Mesenchymal stem cell (in vitro differentiated cells and primary cell): Measurements from ENCODE around the gene TM4SF4.

Source experiments
- DNase-seq: peaks from one replicate; pipeline ENCODE4 v3.0.0-alpha.2; 2013
- H2AFZ ChIP-seq: one replicate; pipeline ENCODE4 v1.6.1; 2013; ENCODE audit warnings: low read depth, mild to moderate bottlenecking, control low read depth, inconsistent platforms, low read length, moderate library complexity
- H2AK5ac ChIP-seq: 2 replicates; pipeline ENCODE4 v1.6.1; 2013; ENCODE audit warnings: low read length, moderate library complexity, mild to moderate bottlenecking, inconsistent platforms; ENCODE audit not compliant: severe bottlenecking
- H2BK120ac ChIP-seq: one replicate; pipeline ENCODE4 v1.6.1; 2013; ENCODE audit warnings: low read depth, mild to moderate bottlenecking, inconsistent platforms, low read length, moderate library complexity
- H2BK12ac ChIP-seq, 2 experiments: one replicate each; pipeline ENCODE4 v1.6.1; 2013; ENCODE audit warnings: inconsistent platforms in 2 of 2, low read length in 2 of 2, mild to moderate bottlenecking in 2 of 2, moderate library complexity in 2 of 2, control low read depth in 1 of 2
- H2BK15ac ChIP-seq: one replicate; pipeline ENCODE4 v1.6.1; 2013; ENCODE audit warnings: mild to moderate bottlenecking, low read depth, inconsistent platforms; ENCODE audit not compliant: poor library complexity, severe bottlenecking
- H2BK5ac ChIP-seq: 2 replicates; pipeline ENCODE4 v1.6.1; 2013; ENCODE audit warnings: low read depth, mild to moderate bottlenecking, low read length, control low read depth, inconsistent platforms; ENCODE audit not compliant: poor library complexity, severe bottlenecking
- H3K14ac ChIP-seq, 2 experiments: one replicate each; pipeline ENCODE4 v1.6.1; 2013; ENCODE audit warnings: inconsistent platforms in 2 of 2, low read length in 2 of 2, control low read depth in 1 of 2, mild to moderate bottlenecking in 1 of 2, moderate library complexity in 1 of 2
- H3K18ac ChIP-seq, 2 experiments: one replicate each; pipeline ENCODE4 v1.6.1; 2013; ENCODE audit warnings: inconsistent platforms in 2 of 2, low read length in 2 of 2, control low read depth in 1 of 2, low read depth in 1 of 2, mild to moderate bottlenecking in 1 of 2
- H3K23ac ChIP-seq, 2 experiments: one replicate each; pipeline ENCODE4 v1.6.1; 2013; ENCODE audit warnings: inconsistent platforms in 2 of 2, low read length in 2 of 2, mild to moderate bottlenecking in 2 of 2, moderate library complexity in 2 of 2, control low read depth in 1 of 2
- H3K27ac ChIP-seq: 2 replicates; pipeline ENCODE4 v1.5.1; 2013; ENCODE audit warnings: mild to moderate bottlenecking, moderate library complexity, low read length, control low read depth, inconsistent platforms; ENCODE audit not compliant: poor library complexity, severe bottlenecking
- H3K27me3 ChIP-seq, 2 experiments: 2 replicates each; pipeline versions ENCODE4 v1.6.1 to v1.7.0; 2013; ENCODE audit warnings: low read length in 2 of 2, mild to moderate bottlenecking in 2 of 2, moderate library complexity in 2 of 2, control low read depth in 1 of 2, inconsistent platforms in 1 of 2; ENCODE audit not compliant: control insufficient read depth in 1 of 2, insufficient read depth in 1 of 2
- H3K36me3 ChIP-seq, 2 experiments: 2 replicates each; pipeline versions ENCODE4 v1.6.1 to v1.7.0; 2013; ENCODE audit warnings: low read length in 2 of 2, control low read depth in 1 of 2, inconsistent platforms in 1 of 2, low read depth in 1 of 2, mild to moderate bottlenecking in 1 of 2; ENCODE audit not compliant: insufficient read depth in 2 of 2, control insufficient read depth in 1 of 2
- H3K4ac ChIP-seq, 2 experiments: one replicate each; pipeline ENCODE4 v1.6.1; 2013; ENCODE audit warnings: inconsistent platforms in 2 of 2, low read length in 2 of 2, mild to moderate bottlenecking in 2 of 2, moderate library complexity in 2 of 2, control low read depth in 1 of 2, low read depth in 1 of 2
- H3K4me1 ChIP-seq: 2 replicates; pipeline ENCODE4 v1.6.1; 2013; ENCODE audit warnings: low read depth, low read length, control low read depth; ENCODE audit not compliant: control insufficient read depth, insufficient read depth
- H3K4me2 ChIP-seq: 2 replicates; pipeline ENCODE4 v1.6.1; 2013; ENCODE audit warnings: low read length, mild to moderate bottlenecking, inconsistent platforms; ENCODE audit not compliant: poor library complexity, severe bottlenecking
- H3K4me3 ChIP-seq, 2 experiments: 2 replicates each; pipeline versions ENCODE4 v1.5.1 to v1.7.0; 2013; ENCODE audit warnings: low read length in 2 of 2, mild to moderate bottlenecking in 2 of 2, control low read depth in 1 of 2, low read depth in 1 of 2; ENCODE audit not compliant: insufficient read depth in 1 of 2
- H3K79me1 ChIP-seq: replicated peaks from 2 replicates; pipeline ENCODE4 v1.6.1; 2013; ENCODE audit warnings: mild to moderate bottlenecking, control low read depth, low read length, inconsistent platforms; ENCODE audit not compliant: poor library complexity, severe bottlenecking
- H3K9ac ChIP-seq: 2 replicates; pipeline ENCODE4 v1.7.0; 2013; ENCODE audit warnings: mild to moderate bottlenecking, low read length, moderate library complexity
- H3K9me3 ChIP-seq: 2 replicates; pipeline ENCODE4 v1.7.0; 2013; ENCODE audit warnings: mild to moderate bottlenecking, low read length; ENCODE audit not compliant: control insufficient read depth
- H4K8ac ChIP-seq: one replicate; pipeline ENCODE4 v1.6.1; 2013; ENCODE audit warnings: inconsistent platforms, mild to moderate bottlenecking, low read length, moderate library complexity
- H4K91ac ChIP-seq: one replicate; pipeline ENCODE4 v1.6.1; 2013; ENCODE audit warnings: mild to moderate bottlenecking, low read length, inconsistent platforms
- WGBS: methylation state at CpG from one replicate; pipeline ENCODE4 v1.1.7; 2013; ENCODE audit warnings: mixed read lengths; 5-methylcytosine and 5-hydroxymethylcytosine counted together

TM4SF4 gene

DNA sequence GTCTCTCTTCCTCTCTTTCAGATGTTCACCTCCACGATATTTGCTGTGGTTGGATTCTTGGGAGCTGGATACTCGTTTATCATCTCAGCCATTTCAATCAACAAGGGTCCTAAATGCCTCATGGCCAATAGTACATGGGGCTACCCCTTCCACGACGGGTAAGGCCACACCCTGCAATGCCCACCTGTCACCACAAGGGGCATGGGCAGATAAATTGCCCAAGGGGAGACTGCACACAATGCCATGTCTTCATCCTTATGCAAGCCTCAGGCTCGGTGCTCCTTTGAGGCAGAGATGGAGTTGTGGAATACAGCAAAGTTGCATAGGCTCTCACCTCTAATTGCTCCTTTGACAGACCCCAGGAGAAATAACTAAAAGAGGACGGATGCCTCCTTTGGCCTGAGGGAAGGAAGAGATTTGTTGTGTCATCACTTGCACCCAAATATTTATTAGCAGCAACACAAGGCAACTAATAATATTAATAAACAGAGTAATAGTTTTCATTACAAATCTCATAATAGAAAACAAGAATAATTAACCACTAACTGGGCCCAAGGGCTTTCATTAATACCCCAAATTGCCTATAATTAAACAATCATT, 13.2 kb downstream of the TM4SF4 start:
- H2BK15ac ChIP-seq, result no peak overlapping the region
- WGBS, result 61% methylated on average over 4 of the region's 6 CpGs

DNA sequence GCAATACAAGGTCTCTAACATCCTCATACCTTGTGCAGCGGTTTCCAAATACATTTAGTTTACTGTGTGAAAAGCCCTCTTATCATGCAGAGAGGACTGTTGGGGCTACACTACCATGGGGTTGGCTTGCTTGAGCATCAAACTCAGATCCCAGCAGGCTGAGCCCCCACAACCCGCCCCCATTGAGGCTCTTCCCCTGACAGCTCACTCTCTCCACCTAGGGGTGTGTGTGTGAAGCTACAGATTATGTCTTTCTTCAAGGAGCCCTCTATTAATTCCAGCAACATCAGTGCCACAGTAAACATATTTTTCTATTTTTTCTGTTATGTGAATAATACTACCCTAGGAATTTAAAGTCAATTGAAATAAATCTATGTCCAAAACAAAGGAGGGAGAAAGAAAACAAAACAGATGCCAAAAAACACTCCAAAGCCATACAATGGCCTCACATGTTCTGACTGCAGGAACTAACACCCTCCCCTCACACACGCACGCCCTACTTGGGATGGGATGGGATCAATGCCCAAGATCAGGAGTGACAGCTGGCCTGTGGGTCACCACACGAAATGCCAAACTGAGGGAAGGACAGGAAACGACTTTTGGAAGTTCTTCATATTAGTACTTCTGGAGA, 14.7 kb downstream of the TM4SF4 start:
- H4K91ac ChIP-seq, result peak overlapping the region; percentile 11
- DNase-seq, result no peak
- no peak overlapping the region for H2BK12ac ChIP-seq
- no peaks in the 10 kb centered on the region for H3K9me3 ChIP-seq
- H2BK15ac ChIP-seq, result no peak overlapping the region
- H3K4me3 ChIP-seq, result no peak overlapping the region
- H3K4ac ChIP-seq, result no peak overlapping the region
- no peak overlapping the region for H4K8ac ChIP-seq
- no peak overlapping the region for H3K18ac ChIP-seq
- no peaks in the 10 kb centered on the region for H3K36me3 ChIP-seq
- H2BK120ac ChIP-seq, result no peak overlapping the region
- H3K27ac ChIP-seq, result no peak overlapping the region
- H2BK5ac ChIP-seq, result no peak overlapping the region
- H2AFZ ChIP-seq, result no peak overlapping the region
- no peak overlapping the region for H3K4me2 ChIP-seq
- no peaks in the 10 kb centered on the region for H3K27me3 ChIP-seq
- WGBS, result 61% methylated on average over 4 of the region's 6 CpGs
- H3K79me1 ChIP-seq, result peaks cover 1% of the 10 kb centered on the region
- H3K23ac ChIP-seq, result peak overlapping the region in 1 of 2 experiments; percentile 77
- no peak overlapping the region for H3K14ac ChIP-seq
- H2AK5ac ChIP-seq, result no peak overlapping the region
- H3K4me1 ChIP-seq, result peaks cover 1% of the 10 kb centered on the region
- no peak overlapping the region for H3K9ac ChIP-seq

More for the DNA sequence above, 13.2 kb downstream of the TM4SF4 start:
- Histone ChIP-seq H2BK5ac (no peak overlapping the region), H3K27me3 (no peaks in the 10 kb centered on the region), H2AFZ (no peak overlapping the region), H3K4ac (no peak overlapping the region), H3K9me3 (no peaks in the 10 kb centered on the region), H3K23ac (no peak overlapping the region), H3K27ac (no peak overlapping the region), H3K4me1 (no peaks in the 10 kb centered on the region), H3K9ac (no peak overlapping the region), H3K18ac (no peak overlapping the region), H4K91ac (no peak overlapping the region), H3K36me3 (no peaks in the 10 kb centered on the region), H3K14ac (no peak overlapping the region), H3K4me3 (no peak overlapping the region), H3K79me1 (no peaks in the 10 kb centered on the region), H4K8ac (no peak overlapping the region), H2BK12ac (no peak overlapping the region), H2AK5ac (no peak overlapping the region), H3K4me2 (no peak overlapping the region), H2BK120ac (no peak overlapping the region)
- no peak for DNase-seq

DNA sequence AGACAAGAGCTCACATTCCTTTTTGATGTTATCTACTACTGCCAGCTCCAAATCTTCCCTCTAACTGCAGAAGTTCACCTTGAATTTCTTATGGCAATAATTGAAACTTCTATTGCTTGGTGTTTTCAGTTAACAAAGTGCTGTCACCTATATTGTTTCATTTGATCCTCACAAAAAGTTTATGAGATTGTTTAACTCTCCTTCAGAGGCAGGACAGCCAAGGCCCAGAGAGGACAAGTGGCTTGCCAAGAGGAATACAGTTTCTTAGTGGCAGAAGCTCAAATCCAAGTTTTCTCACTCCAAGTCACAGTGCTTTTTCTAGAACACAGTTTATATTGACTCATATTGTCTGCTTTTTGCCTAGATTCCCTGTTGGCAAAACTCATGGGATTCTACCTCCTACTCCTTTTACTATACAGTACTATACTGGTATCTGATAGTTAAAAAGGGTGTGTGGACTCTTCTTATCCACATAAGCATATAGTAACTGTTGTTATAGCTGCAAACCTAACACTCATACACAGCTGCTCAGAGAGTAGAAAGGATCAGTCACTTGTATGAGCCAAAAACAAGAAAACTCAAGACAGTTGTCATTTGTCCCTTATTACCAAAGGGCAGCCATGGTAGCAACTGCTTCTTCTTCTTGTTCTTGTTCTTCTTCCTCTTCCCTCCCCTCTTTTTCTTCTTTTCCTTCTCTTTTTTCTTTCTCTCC, 15.9 kb downstream of the TM4SF4 start:
- DNase-seq, result no peak
- H3K4ac ChIP-seq, result no peak overlapping the region

DNA sequence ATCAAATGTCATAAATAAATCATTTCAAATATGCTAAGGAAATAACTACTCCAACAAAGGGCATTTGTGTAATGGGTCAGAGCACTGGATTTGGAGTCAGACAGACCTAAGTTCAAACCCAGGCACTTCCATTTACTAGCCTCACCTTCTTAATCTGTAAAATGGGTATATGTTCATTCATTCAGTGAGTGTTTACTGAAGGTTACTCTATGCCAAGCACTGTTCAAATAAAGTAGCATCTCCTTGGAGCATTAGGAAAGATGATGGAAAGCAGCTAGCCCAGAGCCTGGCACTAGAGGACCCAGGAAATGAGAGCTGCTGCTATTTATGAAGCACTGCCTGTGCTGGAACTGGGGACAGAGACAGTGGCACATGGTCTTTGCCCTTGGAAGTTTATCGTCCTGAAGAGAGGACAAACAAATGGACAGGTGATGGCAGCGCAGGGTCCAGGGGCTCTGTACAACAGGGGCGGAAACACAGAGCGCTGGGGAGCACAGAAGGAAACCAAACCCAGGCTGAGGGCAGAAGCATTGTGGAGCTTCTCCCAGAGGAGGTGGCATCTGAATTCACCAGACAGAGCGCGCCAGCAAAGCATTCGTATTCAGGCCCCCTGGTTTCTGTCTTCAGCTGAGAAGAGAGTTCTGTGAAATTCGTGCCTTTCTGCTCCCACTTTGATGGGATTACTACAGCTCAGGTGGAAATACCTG, 19.0 kb downstream of the TM4SF4 start:
- Histone ChIP-seq H3K23ac (no peak overlapping the region), H3K27ac (no peak overlapping the region), H2BK15ac (no peak overlapping the region), H3K4me2 (no peak overlapping the region), H3K27me3 (no peaks in the 10 kb centered on the region), H3K4ac (no peak overlapping the region), H3K79me1 (peaks cover 1% of the 10 kb centered on the region), H3K9me3 (no peaks in the 10 kb centered on the region), H2BK5ac (no peak overlapping the region), H2BK12ac (peak overlapping the region in 1 of 2 experiments; percentile 29), H3K4me3 (no peak overlapping the region), H3K18ac (no peak overlapping the region), H3K36me3 (no peaks in the 10 kb centered on the region), H3K14ac (no peak overlapping the region), H3K4me1 (peaks cover 1% of the 10 kb centered on the region), H3K9ac (peak overlapping the region; percentile 28), H4K8ac (no peak overlapping the region), H4K91ac (no peak overlapping the region), H2AFZ (no peak overlapping the region), H2BK120ac (no peak overlapping the region), H2AK5ac (peak overlapping the region; percentile 9)
- DNase-seq, result no peak
- WGBS, result 98% methylated on average over 7 of the region's 8 CpGs

More for the DNA sequence above, 15.9 kb downstream of the TM4SF4 start:
- no peaks in the 10 kb centered on the region for H3K27me3 ChIP-seq
- no peak overlapping the region for H3K27ac ChIP-seq
- H4K91ac ChIP-seq, result no peak overlapping the region
- H2AFZ ChIP-seq, result no peak overlapping the region
- no peak overlapping the region for H2BK12ac ChIP-seq
- H2BK120ac ChIP-seq, result no peak overlapping the region
- no peak overlapping the region for H2BK5ac ChIP-seq
- H2AK5ac ChIP-seq, result no peak overlapping the region
- H3K9me3 ChIP-seq, result no peaks in the 10 kb centered on the region
- no peak overlapping the region for H2BK15ac ChIP-seq
- no peak overlapping the region for H4K8ac ChIP-seq
- H3K9ac ChIP-seq, result no peak overlapping the region
- no peak overlapping the region for H3K4me2 ChIP-seq
- no peak overlapping the region for H3K23ac ChIP-seq
- no peak overlapping the region for H3K4me3 ChIP-seq
- H3K36me3 ChIP-seq, result no peaks in the 10 kb centered on the region
- peaks cover 1% of the 10 kb centered on the region for H3K4me1 ChIP-seq
- H3K79me1 ChIP-seq, result peaks cover 1% of the 10 kb centered on the region
- H3K18ac ChIP-seq, result no peak overlapping the region
- no peak overlapping the region for H3K14ac ChIP-seq
